DOHH2 (cell line): ENCODE measurements around the gene ARHGAP22.

Experiments used
- EZH2phosphoT487 ChIP-seq: fragments of 200-600 bp; sonication (generic); IDR thresholded peaks from 2 replicates; pipeline ENCODE4 v1.6.1; 2017; ENCODE audit warnings: borderline replicate concordance, mild to moderate bottlenecking, antibody characterized with exemption, low read length, moderate library complexity, mixed read lengths
- TF ChIP-seq, protein P1 (sequence below): fragments of 200-600 bp; sonication (generic); IDR thresholded peaks from one replicate; pipeline ENCODE4 v1.5.1; 2014; ENCODE audit warnings: antibody characterized with exemption, mild to moderate bottlenecking, low read depth, low read length; ENCODE audit not compliant: poor library complexity, severe bottlenecking

DNA sequence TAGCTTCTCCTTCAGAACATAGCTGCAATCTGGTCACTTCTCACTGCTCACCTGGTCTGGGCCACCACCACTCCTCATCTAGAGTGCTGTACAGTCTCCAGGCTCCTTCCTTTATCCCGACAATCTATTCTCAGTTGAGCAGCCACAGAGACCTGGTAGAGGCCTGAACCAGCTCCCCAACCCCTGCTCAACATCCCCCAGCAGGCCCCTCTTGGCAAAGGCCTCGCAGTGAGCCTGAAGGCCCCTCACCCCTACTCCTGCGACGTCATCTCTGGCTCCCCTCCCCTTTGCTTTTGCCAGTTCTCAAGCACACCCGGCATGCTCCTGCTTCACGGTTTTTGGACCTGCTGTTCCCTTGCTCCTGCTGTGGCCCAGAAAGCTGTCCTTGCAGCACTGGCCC, 113.9 kb downstream of the ARHGAP22 start:
- TF ChIP-seq, protein P1, sequence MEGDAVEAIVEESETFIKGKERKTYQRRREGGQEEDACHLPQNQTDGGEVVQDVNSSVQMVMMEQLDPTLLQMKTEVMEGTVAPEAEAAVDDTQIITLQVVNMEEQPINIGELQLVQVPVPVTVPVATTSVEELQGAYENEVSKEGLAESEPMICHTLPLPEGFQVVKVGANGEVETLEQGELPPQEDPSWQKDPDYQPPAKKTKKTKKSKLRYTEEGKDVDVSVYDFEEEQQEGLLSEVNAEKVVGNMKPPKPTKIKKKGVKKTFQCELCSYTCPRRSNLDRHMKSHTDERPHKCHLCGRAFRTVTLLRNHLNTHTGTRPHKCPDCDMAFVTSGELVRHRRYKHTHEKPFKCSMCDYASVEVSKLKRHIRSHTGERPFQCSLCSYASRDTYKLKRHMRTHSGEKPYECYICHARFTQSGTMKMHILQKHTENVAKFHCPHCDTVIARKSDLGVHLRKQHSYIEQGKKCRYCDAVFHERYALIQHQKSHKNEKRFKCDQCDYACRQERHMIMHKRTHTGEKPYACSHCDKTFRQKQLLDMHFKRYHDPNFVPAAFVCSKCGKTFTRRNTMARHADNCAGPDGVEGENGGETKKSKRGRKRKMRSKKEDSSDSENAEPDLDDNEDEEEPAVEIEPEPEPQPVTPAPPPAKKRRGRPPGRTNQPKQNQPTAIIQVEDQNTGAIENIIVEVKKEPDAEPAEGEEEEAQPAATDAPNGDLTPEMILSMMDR, result no peak
- TF ChIP-seq EZH2phosphoT487, result no peak
